LNCAP (cell line): Measurements from ENCODE around the gene LMO1.

Source experiments
- CTCF ChIP-seq: fragments of 450-650 bp; IDR thresholded peaks from 2 replicates; pipeline ENCODE4 v1.5.1; 2017; ENCODE audit warnings: mild to moderate bottlenecking

Gene LMO1

GRCh38 chr11:8202516-8203413 lies 60.9 kb downstream of the LMO1 start:
- TF ChIP-seq CTCF = no peak

- TF ChIP-seq CTCF = no peak
Observed at GRCh38 chr11:8201644-8202365, 61.9 kb downstream of the LMO1 start.

GRCh38 chr11:8199676-8200075 lies 64.0 kb downstream of the LMO1 start:
- TF ChIP-seq CTCF = no peak

GRCh38 chr11:8196749-8197148 lies 66.9 kb downstream of the LMO1 start:
- no peak for TF ChIP-seq CTCF

- TF ChIP-seq CTCF = no peak
Observed at GRCh38 chr11:8194956-8195355, 68.7 kb downstream of the LMO1 start.

GRCh38 chr11:8192896-8193209 lies 70.8 kb downstream of the LMO1 start:
- TF ChIP-seq CTCF = peak; percentile 7; the same call in 1 of the 2 replicates

GRCh38 chr11:8192016-8192895 lies 71.4 kb downstream of the LMO1 start:
- TF ChIP-seq CTCF = peak; percentile 92
